Keratinocyte (primary cell): ENCODE results near the gene ABI3BP.

Source experiments
- CTCF ChIP-seq, 3 experiments: IDR thresholded peaks in 1 of 3; conservative IDR thresholded peaks in 1 of 3; optimal IDR thresholded peaks in 1 of 3; 2 replicates in 2 of 3; 3 replicates in 1 of 3; pipeline versions ENCODE3 to v1.5.1; 2011; ENCODE audit warnings: low read length in 3 of 3, mild to moderate bottlenecking in 3 of 3, moderate library complexity in 2 of 3, control low read depth in 1 of 3, inconsistent platforms in 1 of 3; ENCODE audit not compliant: insufficient read depth in 2 of 3; ENCODE audit errors: extremely low read depth in 1 of 3
- EZH2 ChIP-seq: IDR thresholded peaks from one replicate; pipeline ENCODE4 v1.6.1; 2012; ENCODE audit warnings: inconsistent platforms, mild to moderate bottlenecking, low read length, moderate library complexity

GRCh38 chr3:100898681-100899080 is 94.5 kb downstream of the ABI3BP start:
- TF ChIP-seq CTCF (optimal IDR thresholded peaks at IDR 0.05 in 1 of 3, IDR thresholded peaks at IDR 0.05 in 1 of 3, conservative IDR thresholded peaks at IDR 0.05 in 1 of 3; ENCODE audit: extremely low read depth in 1 of 3, insufficient read depth in 2 of 3, low read length in 3 of 3) (no peak), EZH2 (no peak)
